ENCODE results near the gene UBA3. TPM values are rescaled to one million over a fixed set of nuclear protein-coding genes. Genes with fewer than 3 reads are reported as not detected.

The UBA3 gene
- total RNA-seq, 2 donors from 2014 or later, result 45.5 to 50.6 TPM

GRCh38 chr3:69091389-69092029 is 11.3 kb upstream of the UBA3 start:
- no peak for DNase-seq (ENCODE audit: low spot score)
- TF ChIP-seq POLR2A (IDR thresholded peaks at IDR 0.05), result no peak
- no peak for TF ChIP-seq POLR2AphosphoS5 (IDR thresholded peaks at IDR 0.05)
- no peak for TF ChIP-seq CTCF (IDR thresholded peaks at IDR 0.05)
- Histone ChIP-seq H3K4me3 (no peak overlapping the region), H3K27me3 (replicated peaks; ENCODE audit: insufficient read depth) (no peaks in the 10 kb centered on the region), H3K4me1 (replicated peaks) (peaks cover 40% of the 10 kb centered on the region), H3K9me3 (no peaks in the 10 kb centered on the region), H3K27ac (peak overlapping the region; percentile 48 to 64), H3K36me3 (no peaks in the 10 kb centered on the region)
- WGBS, result 60% methylated on average over 5 of the region's 5 CpGs
- intact Hi-C loops (cut with DNase I), result no loop called here

- intact Hi-C loops (cut with DNase I), result no loop called here
- H3K4me1 ChIP-seq (replicated peaks), result peaks cover 40% of the 10 kb centered on the region
- no peaks in the 10 kb centered on the region for H3K36me3 ChIP-seq
- 55% methylated on average over 3 of the region's 3 CpGs for WGBS
- H3K4me3 ChIP-seq, result no peak overlapping the region
- H3K9me3 ChIP-seq, result no peaks in the 10 kb centered on the region
- no peaks in the 10 kb centered on the region for H3K27me3 ChIP-seq (replicated peaks; ENCODE audit: insufficient read depth)
- TF ChIP-seq POLR2A (IDR thresholded peaks at IDR 0.05) (no peak), POLR2AphosphoS5 (IDR thresholded peaks at IDR 0.05) (no peak), CTCF (IDR thresholded peaks at IDR 0.05) (no peak)
- peak overlapping the region in 1 of 2 donors; percentile 64 for H3K27ac ChIP-seq
- no peak for DNase-seq (ENCODE audit: low spot score)
These were observed 9.9 kb upstream of the UBA3 start for GRCh38 chr3:69090021-69090420.

- no peak for DNase-seq (ENCODE audit: low spot score)
- no peak for TF ChIP-seq CTCF (IDR thresholded peaks at IDR 0.05)
- no peak for TF ChIP-seq POLR2A (IDR thresholded peaks at IDR 0.05)
- no peak for TF ChIP-seq POLR2AphosphoS5 (IDR thresholded peaks at IDR 0.05)
- 57% methylated on average over 2 of the region's 2 CpGs for WGBS
- H3K27ac ChIP-seq, result peak overlapping the region; percentile 92
- H3K4me1 ChIP-seq (replicated peaks), result peaks cover 34% of the 10 kb centered on the region
- H3K36me3 ChIP-seq, result no peaks in the 10 kb centered on the region
- no peaks in the 10 kb centered on the region for H3K27me3 ChIP-seq (replicated peaks; ENCODE audit: insufficient read depth)
- peak overlapping the region in 1 of 2 donors; percentile 88 for H3K4me3 ChIP-seq
- intact Hi-C loops (cut with DNase I), result no loop called here
- H3K9me3 ChIP-seq, result no peaks in the 10 kb centered on the region
These were observed 7.9 kb upstream of the UBA3 start for GRCh38 chr3:69088063-69088462.

GRCh38 chr3:69087030-69087791 is 7.0 kb upstream of the UBA3 start:
- WGBS, result 70% methylated on average over 3 of the region's 3 CpGs
- no peak for DNase-seq (ENCODE audit: low spot score)
- H3K4me3 ChIP-seq, result peak overlapping the region; percentile 71 to 88
- no peaks in the 10 kb centered on the region for H3K27me3 ChIP-seq (replicated peaks; ENCODE audit: insufficient read depth)
- TF ChIP-seq POLR2A (IDR thresholded peaks at IDR 0.05) (no peak), CTCF (IDR thresholded peaks at IDR 0.05) (no peak), POLR2AphosphoS5 (IDR thresholded peaks at IDR 0.05) (no peak)
- H3K9me3 ChIP-seq, result no peaks in the 10 kb centered on the region
- intact Hi-C loops (cut with DNase I), result no loop called here
- H3K4me1 ChIP-seq (replicated peaks), result peaks cover 27% of the 10 kb centered on the region
- H3K27ac ChIP-seq, result peak overlapping the region; percentile 92
- no peaks in the 10 kb centered on the region for H3K36me3 ChIP-seq
